ENCODE data around the gene CASTOR2.
"Not testable (repeated sequence)": the region's sequence is repeated elsewhere in the genome, so short reads cannot be mapped to it uniquely, and the experiment has no call there.

DNA sequence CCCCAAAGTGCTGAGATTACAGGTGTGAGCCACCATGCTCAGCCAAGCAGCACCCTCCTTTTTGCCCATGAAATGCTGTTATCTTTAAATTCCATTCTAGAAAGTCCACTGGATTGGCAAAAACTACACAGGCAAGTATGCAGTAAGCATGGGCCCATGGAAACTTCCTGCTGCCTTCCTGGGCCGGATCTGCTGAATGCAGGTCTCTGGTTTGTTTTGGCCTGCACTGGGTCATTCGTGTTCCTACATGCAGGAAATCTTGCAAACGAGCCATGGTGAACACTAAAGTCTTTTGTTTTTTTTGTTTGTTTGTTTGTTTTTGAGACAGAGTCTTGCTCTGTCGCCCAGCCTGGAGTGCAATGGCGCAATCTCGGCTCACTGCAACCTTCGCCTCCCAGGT, 7.9 kb downstream of the CASTOR2 start:
- not testable (repeated sequence) for TF ChIP-seq CTCF (IDR thresholded peaks at IDR 0.05; ENCODE audit: extremely low read depth in 1 of 2, insufficient read depth in 1 of 2, low read depth in 1 of 2, low read length in 2 of 2); POLR2AphosphoS5 (IDR thresholded peaks at IDR 0.05; ENCODE audit: insufficient read depth, low read depth, low read length); POLR2A (IDR thresholded peaks at IDR 0.05; ENCODE audit: low read depth, low read length); EZH2 (IDR thresholded peaks at IDR 0.05; ENCODE audit: borderline replicate concordance, low read depth, low read length, severe bottlenecking); JUN (IDR thresholded peaks at IDR 0.05; ENCODE audit: borderline replicate concordance, insufficient read depth, insufficient read length, low read depth); FOS (IDR thresholded peaks at IDR 0.05; ENCODE audit: borderline replicate concordance, insufficient read depth, low read length); GATA2 (IDR thresholded peaks at IDR 0.05; ENCODE audit: insufficient read depth, insufficient read length, low read depth, low read length)
- TF ChIP-seq, protein P1, sequence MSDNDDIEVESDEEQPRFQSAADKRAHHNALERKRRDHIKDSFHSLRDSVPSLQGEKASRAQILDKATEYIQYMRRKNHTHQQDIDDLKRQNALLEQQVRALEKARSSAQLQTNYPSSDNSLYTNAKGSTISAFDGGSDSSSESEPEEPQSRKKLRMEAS (IDR thresholded peaks at IDR 0.05; ENCODE audit: insufficient read depth, insufficient read length), result not testable (repeated sequence)

Data from endothelial cell of umbilical vein (primary cell).